ENCODE measurements around the gene RMND5B.
"Not testable (repeated sequence)": the region's sequence is repeated elsewhere in the genome, so short reads cannot be mapped to it uniquely, and the experiment has no call there.

Gene RMND5B, protein sequence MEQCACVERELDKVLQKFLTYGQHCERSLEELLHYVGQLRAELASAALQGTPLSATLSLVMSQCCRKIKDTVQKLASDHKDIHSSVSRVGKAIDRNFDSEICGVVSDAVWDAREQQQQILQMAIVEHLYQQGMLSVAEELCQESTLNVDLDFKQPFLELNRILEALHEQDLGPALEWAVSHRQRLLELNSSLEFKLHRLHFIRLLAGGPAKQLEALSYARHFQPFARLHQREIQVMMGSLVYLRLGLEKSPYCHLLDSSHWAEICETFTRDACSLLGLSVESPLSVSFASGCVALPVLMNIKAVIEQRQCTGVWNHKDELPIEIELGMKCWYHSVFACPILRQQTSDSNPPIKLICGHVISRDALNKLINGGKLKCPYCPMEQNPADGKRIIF

DNA sequence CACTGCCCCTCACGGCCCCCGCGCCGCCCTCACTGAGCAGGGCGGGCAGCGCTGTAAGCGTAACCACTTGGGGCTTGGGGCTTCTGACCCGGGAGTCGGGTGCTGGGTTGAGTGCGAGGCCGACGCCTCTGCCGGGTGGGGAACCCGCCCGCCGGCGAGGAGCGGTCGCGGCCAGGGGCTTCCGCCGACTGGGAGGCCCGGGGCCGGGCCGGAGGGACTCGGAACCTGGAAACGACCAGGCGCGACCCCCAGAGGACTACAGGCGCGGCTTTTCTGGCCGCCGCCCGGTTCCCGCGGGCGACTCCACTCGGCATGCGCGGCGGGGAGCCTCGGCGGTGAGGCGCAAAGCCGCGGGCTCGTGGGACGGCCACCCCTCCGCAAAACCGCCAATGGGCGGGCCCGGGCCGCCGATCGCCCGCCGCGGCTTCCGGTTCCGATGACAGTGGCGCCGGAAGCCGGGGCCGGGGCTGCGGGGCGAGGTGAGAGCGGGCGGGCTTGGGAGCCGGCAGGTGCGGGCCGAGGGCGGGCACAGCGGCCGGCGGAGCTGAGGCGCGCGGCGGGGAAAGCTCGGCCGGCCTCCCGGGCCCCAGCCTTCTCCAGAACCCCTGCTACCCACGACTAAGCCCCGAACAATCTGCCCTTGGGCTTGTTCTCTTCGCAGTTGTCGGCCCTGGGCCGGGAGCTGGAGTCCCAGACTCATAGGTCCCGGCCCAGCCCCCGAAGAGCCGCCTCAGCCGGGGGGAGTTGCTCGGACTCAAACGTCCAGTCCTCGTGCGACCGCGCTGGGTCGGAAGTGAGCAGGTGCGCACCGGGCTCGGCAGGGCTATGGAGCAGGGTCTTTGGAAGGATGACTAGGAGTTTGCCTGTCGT, at the start of gene RMND5B:
Gene RMND5B (plus strand): TSS at position 439 of the 870 bp plus-strand sequence. CDS start 7,106 bp downstream, outside the sequence.
- intact Hi-C loops (cut with DNase I), result no loop called here
- peak; percentile 40 to 93 (median 86) for DNase-seq

DNA sequence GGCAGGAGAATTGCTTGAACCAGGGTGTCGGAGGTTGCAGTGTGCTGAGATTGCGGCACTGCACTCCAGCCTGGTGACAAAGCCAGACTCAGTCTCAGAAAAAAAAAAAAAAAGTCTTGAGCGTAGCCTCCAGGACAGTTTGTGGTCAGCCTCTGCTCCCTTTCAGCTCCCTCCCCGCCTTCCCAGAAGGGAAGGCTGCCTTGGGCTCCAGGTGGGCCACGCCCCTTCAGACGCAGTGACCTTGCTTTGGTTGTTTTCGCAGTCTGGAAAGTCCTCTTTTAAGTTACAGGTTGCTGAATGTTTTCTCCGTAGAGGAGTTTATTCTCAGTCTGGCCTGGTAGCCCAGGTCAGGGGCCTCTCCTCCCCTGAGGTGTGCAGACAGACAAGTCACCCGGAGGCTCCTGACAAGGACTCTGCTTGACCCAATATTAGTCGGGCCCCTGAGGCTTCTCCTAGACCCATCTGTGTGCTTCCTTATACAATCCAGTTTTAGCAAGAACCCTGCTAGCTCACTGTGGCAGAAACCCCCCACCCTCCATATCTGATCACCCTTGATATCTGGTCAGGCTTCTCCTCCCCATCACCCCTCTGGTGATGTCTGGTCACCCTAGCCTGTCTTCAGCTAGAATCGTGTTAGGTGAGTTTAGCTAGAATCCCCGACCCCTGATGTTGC, 49.1 kb upstream of the RMND5B start:
- intact Hi-C loops (cut with DNase I), result no loop called here
- no peak for DNase-seq

DNA sequence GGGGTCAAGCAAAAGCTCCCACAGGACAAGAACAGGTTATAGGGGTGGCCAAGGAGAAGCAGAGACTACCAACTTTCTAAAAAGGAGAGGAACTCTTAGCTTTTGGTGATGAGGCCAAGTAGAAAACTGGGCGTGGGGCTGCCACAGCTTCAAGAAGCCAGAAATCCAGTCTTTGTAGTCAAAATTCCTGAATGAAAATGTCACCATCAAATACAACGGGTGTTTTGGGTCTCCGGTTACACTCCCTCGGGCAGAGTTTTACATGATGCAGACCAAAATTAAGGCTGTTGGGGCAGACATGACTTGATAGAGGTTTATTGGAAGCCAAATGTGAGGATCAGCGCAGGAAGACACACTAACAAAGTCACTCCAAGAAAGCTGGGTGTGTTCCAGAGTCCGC, 46.9 kb upstream of the RMND5B start:
- no peak for DNase-seq
- intact Hi-C loops (cut with DNase I), result no loop called here

DNA sequence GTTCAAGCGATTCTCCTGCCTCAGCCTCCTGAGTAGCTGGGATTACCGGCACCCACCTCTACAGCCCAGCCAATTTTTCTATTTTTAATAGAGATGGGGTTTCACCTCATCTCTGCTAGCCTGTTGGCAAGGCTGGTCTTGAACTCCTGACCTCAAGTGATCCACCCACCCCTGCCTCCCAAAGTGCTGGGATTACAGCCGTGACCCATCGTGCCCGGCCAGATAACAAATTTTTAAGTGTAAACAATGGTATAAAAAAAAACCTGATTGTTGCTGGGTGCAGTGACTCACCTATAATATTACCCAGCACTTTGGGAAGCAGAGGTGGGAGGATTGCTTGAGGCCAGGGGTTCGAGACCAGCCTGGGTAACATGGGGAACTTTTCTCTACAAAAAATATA, 45.5 kb upstream of the RMND5B start:
- intact Hi-C loops (cut with DNase I), result no loop called here
- DNase-seq, result no peak

DNA sequence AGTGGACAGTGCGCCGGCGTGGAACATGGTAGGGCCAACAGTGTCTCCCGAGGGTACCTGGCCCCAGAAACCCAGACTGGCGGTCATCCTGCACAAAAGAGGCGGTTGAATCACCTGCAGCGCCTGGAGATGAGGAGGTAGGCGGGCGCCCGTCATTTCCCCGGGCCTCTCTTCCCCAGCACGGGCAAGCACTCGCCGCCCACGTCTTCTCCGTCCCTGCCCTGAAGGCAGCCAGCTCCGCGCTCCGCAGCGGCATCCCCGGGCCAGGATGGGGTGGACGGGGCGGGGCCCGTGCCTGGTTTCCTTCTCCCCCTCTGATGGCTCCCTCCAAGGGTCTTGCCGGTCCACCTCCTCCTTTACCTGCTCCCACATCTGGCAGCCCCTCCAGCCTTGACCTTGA, 44.5 kb upstream of the RMND5B start:
- intact Hi-C loops (cut with DNase I), result no loop called here
- no peak for DNase-seq

DNA sequence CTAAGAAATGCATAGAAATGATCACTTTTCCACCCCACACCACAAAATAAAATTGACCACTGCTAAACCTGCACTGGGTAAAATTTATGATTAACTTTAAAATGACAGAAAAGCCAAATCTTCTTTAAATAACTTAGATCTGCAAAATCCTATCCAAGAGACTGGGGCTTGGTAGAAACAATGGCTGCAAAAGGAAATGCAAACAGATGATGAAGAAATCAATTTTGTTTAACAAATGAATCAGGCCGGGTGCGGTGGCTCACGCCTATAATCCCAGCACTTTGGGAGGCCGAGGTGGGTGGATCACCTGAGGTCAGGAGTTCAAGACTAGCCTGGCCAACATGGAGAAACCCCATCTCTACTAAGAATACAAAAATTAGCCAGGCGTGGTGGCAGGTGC, 43.6 kb upstream of the RMND5B start:
- intact Hi-C loops (cut with DNase I); DNase-seq: not testable (repeated sequence)

DNA sequence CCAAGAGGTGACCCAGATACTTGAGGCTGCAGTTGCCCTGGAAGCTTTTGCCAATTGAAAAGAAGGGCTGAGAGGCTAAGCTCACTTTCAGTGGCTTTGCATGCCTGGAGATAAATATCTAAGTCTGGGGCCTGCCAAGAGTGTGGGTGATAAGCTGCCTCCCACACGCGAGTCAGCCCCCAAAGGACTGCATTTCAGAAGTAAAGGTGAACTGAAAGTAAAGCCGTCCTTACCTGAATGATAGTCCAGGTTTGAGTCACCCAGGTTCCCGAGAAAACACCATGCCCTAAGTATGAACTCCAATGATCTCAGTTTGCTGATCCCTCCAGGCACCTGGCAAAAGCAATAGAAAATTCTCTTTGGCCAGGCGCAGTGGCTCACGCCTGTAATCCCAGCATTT, 40.0 kb upstream of the RMND5B start:
- intact Hi-C loops (cut with DNase I), result no loop called here
- DNase-seq, result no peak

DNA sequence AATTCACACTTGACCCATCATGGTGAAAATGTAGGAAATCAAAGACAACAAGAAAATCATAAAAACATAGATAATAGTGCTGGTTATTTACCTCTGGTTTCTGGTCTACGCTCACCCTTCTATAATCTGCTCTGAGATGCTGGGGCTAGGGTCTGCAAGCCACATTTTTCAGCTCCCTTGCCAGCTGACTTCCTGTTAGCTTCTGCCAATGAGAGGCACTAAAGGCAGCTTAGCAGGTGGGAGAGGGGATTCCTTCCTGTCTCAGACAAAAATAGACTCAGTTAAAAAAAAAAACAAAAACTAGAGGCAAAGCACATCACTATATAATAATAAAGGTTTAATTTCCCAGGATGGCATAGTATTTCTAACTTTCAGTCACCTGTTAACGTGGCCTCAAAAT, 37.7 kb upstream of the RMND5B start:
- intact Hi-C loops (cut with DNase I), result no loop called here
- DNase-seq, result no peak

DNA sequence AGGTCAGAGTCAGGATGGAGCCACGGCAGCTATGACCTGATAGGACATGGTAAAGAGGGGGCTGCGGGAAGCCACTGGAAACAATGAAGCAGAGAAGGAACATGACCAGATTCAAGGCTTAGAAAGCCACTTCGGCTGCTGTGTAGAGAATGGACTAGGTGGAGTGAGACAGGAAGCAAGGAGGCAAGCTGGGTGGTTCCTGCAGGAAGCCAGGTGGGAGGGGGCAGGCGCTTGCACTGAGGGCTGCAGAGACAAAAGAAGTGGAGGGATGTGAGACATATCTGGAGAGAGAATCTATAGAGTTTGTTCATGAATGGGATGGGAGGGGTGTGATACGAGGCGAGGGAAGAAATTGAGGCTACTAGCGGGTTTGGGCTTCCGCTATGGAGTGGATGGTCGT, 36.5 kb upstream of the RMND5B start:
- intact Hi-C loops (cut with DNase I), result no loop called here
- DNase-seq, result no peak

DNA sequence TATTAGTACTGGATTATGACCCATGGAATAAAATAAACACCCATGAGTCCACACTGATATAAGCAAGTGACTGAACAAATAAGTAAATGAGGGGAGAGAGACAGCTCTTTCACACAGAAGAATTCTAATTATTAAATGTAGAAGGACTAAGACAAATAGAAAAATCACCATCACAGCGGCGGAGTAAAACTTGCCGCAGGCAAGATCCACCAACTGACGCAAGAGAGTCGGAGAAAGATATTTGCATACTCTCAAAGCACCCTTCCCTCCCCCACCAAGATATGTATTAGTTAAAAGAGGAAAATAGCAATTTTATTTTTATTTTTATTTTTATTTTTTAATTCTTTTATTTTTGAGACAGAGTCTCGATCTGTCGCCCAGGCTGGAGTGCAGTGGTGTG, 32.1 kb upstream of the RMND5B start:
- intact Hi-C loops (cut with DNase I), result no loop called here
- DNase-seq, result no peak

DNA sequence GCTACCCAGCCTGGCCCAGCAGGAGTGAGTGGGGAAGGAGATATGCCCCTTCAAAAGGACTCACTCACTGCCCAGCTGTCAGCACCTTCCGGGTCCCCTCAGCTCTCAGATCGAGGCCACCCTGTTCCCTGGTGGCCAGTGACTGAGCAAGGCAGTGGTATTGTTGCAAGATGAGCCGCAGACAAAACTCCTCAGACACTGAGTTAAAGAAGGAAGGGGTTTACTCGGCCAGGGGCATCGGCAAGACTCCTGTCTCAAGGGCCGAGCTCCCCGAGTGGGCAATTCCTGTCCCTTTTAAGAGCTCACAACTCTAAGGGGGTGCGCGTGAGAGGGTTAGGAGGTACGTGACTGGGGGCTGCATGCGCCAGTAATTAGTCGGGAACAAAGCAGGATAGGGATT, 27.2 kb upstream of the RMND5B start:
- intact Hi-C loops (cut with DNase I), result no loop called here

DNA sequence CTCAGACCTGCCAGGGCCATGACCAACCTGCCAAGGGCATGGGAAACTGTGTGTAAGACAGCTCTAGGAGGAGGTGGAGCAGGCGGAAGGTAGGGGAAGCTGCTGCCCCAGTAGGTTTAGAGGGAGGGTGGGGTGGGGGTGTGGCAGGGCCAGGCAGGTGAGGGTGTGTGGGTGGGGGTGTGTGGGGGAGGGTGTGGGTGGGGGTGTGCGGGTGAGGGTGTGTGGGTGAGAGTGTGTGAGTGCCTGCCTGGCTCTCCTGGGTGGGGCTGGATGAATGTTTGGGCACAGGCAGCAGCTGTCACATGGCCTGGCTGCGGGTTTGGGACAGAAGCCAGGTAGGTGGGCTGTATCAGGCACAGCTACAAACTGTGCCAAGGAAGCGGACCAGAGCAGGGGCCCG, 26.3 kb upstream of the RMND5B start:
- DNase-seq, result no peak
- intact Hi-C loops (cut with DNase I), result no loop called here

More for the DNA sequence above, 27.2 kb upstream of the RMND5B start:
- DNase-seq, result no peak

DNA sequence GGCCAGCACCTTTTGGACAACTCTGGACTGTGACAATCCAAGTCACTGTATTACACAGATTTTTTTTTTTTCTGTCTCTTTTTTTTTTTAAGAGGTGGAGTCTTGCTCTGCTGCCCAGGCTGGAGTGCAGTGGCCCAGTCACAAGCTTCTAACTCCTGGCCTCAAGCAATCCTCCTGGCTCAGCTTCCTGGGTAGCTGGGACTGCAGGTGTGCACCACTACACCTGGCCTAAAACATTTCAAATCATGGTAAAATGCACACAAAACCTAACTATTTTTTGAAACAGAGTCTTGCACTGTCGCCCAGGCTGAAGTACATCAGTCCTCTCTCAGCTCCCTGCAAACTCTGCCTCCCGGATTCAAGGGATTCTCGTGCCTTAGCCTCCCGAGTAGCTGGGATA, 24.7 kb upstream of the RMND5B start:
- intact Hi-C loops (cut with DNase I), result no loop called here
- no peak for DNase-seq

DNA sequence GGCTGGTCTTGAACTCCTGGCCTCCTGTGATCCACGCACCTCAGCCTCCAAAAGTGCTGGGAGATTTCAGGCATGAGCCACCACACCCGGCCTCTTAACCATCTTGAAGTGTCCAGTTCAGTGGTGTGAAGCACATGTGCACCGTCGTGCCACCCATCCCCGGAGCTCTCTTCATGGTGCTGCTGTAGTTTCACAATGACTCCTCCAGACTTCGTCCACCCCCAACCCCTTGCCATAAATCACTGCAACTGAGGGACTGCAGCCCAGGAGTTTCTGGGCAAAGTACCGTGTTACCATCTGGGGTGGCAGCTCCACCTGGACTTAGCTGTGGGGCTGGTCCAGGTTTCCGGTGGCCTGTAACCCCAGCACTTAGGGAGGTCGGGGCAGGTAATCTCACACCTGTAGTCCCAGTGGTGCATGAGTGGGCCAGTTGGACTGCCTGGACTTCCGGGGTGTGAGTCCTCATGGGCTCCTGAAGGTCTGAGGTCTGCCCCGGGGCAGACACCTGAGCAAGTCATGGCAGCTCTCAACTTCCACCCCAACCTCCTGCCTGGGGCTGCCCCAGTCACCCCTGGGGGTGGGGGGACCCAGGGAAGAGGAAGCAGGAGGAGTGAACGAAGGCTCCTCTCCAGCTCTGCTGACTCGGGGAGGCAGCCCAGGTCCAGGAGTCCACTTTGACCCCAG, 24.1 kb upstream of the RMND5B start:
- intact Hi-C loops (cut with DNase I), result no loop called here
- no peak for DNase-seq

DNA sequence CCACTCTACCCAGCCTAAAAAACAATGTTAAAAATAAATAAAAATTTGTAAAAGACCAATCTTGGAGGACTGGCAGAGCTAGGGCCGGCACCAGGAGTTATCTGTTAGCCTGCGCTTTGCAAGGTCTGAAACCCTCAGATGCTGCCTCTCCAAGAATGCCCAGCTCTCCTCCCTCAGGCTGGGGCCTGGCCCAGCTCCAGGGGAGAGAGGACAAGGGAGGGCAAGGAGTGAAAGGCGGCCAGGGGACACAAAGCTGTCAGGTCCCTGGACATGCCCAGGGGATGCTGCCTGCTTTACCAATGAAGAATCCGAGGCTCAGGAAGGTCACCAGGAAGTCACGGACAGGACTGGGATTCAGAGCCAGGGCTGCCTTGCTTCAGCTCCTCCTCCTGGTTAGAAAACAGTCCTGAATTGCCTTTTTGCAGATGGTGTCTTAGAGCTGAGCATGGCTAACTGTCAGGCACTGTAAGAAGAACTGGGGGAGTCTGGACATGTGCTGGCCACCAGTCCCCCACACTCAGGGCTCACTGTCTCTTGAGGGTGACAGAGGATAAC, 23.0 kb upstream of the RMND5B start:
- intact Hi-C loops (cut with DNase I), result no loop called here
- DNase-seq, result no peak

DNA sequence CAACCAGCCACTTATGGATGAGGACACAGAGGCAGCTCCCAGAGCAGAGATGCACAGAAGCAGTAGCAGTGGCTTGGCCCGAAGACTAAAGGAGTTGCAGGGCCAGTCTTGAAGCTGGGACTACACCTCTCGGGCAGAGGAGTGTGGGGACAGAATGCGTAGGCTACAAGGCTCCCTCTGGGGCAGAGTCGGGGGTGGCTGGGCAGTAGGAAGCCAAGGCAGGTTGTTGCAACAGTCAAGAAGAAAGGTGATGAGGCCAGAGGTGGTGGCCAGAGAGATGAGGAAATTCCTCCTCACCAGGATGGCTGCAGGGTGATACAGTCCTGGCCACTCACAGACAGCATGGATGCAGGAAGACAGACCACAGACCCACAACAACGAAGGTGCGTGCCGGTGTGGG, 22.4 kb upstream of the RMND5B start:
- intact Hi-C loops (cut with DNase I), result no loop called here
- DNase-seq, result no peak

DNA sequence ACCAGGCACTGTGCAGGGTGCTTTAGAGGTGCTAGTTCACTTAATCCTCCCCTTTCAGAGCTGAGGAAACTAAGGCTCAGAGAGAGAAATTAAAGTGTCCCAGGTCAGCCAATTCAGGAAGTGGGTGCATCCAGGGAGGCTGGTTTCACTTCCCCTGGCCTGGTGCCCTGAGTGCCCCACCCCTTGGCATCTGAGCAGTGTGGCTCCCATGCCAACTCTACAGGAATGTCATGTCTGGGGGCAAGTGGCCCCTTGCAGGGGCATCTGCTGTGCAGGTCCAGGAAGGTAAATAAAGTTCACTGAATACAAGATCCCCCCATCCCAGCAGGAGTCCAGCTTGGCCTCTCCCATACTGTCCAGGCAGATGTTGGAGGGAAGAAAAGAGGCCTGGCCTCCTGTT, 21.8 kb upstream of the RMND5B start:
- DNase-seq, result no peak
- intact Hi-C loops (cut with DNase I), result no loop called here

DNA sequence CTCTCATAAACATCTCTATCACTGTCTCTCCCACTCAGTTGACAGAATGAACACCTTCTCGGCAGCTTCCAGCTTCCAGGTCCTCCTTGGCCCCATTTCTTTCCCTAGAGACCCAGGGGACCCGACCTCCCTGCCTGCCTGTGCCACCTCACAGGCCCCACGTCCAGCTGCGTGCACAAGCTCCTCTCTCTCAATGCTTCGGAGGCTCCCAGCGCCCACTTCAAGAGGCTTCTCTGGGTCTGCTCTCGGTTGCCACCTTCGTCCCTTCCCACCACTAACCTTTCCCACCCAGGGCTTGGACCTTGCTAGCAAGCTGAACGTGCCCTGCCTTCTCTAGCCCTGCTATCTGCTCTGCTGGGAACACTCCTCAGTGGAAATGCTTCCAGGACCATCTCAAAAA, 20.3 kb upstream of the RMND5B start:
- intact Hi-C loops (cut with DNase I), result no loop called here

DNA sequence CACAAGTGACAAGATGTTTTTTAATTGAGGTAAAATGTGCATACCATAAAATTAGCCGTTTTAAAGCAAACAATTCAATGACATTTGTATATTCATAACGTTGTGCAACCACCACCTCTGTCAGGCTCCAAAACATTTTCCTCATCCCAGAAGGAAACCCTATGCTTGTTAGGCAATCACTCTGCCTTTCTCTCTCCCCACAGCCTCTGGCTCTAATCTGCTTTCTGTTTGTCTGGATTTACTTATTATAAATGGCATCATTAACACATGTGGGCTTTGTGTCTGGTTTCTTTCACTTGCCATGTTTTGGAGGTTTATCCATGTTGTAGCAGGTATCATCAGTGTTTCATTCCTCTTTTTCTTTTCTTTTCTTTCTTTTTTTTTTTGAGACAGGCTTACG, 18.9 kb upstream of the RMND5B start:
- intact Hi-C loops (cut with DNase I), result no loop called here

More for the DNA sequence above, 20.3 kb upstream of the RMND5B start:
- no peak for DNase-seq

More for the DNA sequence above, 18.9 kb upstream of the RMND5B start:
- no peak for DNase-seq

Measured in head of caudate nucleus (tissue), 42 donors.